ENCODE data around the gene BBS12.

- TF ChIP-seq CTCF (IDR thresholded peaks at IDR 0.05) (no peak), POLR2A (IDR thresholded peaks at IDR 0.05) (no peak)
Measured at GRCh38 chr4:122715221-122715620, 17.3 kb upstream of the BBS12 start.

All from upper lobe of left lung (tissue), 4 donors.